Breast epithelium (tissue), 4 donors: Measurements from ENCODE around the gene YY1. TPM values are rescaled to one million over a fixed set of nuclear protein-coding genes. Genes with fewer than 3 reads are reported as not detected.
"Not testable (repeated sequence)": the region's sequence is repeated elsewhere in the genome, so short reads cannot be mapped to it uniquely, and the experiment has no call there.

Source experiments
- DNase-seq, 2 donors: peaks; one replicate each; pipeline ENCODE4 v3.0.0-alpha.2; 2019; ENCODE audit warnings: low spot score in 2 of 2
- H3K27ac ChIP-seq, 2 donors: fragments of 200-600 bp; sonication (generic) in 1 of 2; one replicate each; pipeline ENCODE4 v1.5.1; 2016 to 2019; ENCODE audit warnings: mild to moderate bottlenecking in 1 of 2
- H3K27me3 ChIP-seq, 2 donors: fragments of 200-600 bp; sonication (generic) in 1 of 2; one replicate each; pipeline versions ENCODE4 v1.5.1 to v1.6.0; 2017 to 2019; ENCODE audit warnings: control low read depth in 1 of 2, mild to moderate bottlenecking in 1 of 2
- H3K36me3 ChIP-seq: fragments of 200-600 bp; one replicate; pipeline ENCODE4 v1.5.1; 2019
- H3K4me1 ChIP-seq, 2 donors: fragments of 200-600 bp; sonication (generic); one replicate each; pipeline ENCODE4 v1.5.1; 2016 to 2019; ENCODE audit warnings: control low read depth in 1 of 2
- H3K4me3 ChIP-seq, 3 donors: fragments of 200-600 bp; sonication (generic); 1 replicate in 2 of 3; 2 replicates in 1 of 3; pipeline ENCODE4 v1.5.1; 2016 to 2019; ENCODE audit warnings: mild to moderate bottlenecking in 3 of 3, moderate library complexity in 2 of 3
- H3K9me3 ChIP-seq, 2 donors: fragments of 200-600 bp; sonication (generic) in 1 of 2; one replicate each; pipeline ENCODE4 v1.5.1; 2016 to 2019; ENCODE audit warnings: control low read depth in 1 of 2
- POLR2A ChIP-seq: fragments of 450-650 bp; IDR thresholded peaks from one replicate; pipeline ENCODE4 v1.6.1; 2016; ENCODE audit warnings: antibody characterized with exemption, mild to moderate bottlenecking, moderate library complexity
- POLR2AphosphoS5 ChIP-seq, 3 donors: sonication (generic); formaldehyde crosslinking; IDR thresholded peaks; one replicate each; pipeline ENCODE4 v1.6.1; 2017; ENCODE audit warnings: antibody characterized with exemption in 3 of 3
- intact Hi-C: fragments of 100-400 bp; cut with DNase I; formaldehyde crosslinking; loops from one replicate; pipeline ENCODE4 v1.15.1; 2023; ENCODE audit warnings: low total_unique reads
- total RNA-seq, 3 donors: library from RNA; depleted of rRNA; stranded (reverse); fragments of >200 nt; gene quantifications; one replicate each; pipeline ENCODE4 v1.1.0, GENCODE V29; 2016
- TF ChIP-seq, protein P1 (sequence below), 3 donors: fragments of 450-650 bp; IDR thresholded peaks; one replicate each; pipeline ENCODE4 v1.5.1; 2016 to 2017; ENCODE audit warnings: antibody characterized with exemption in 3 of 3, mild to moderate bottlenecking in 3 of 3, moderate library complexity in 3 of 3

YY1 gene
- total RNA-seq, 3 donors from 2014 or later = 46.2 to 61.2 (median 50.6) TPM

DNA sequence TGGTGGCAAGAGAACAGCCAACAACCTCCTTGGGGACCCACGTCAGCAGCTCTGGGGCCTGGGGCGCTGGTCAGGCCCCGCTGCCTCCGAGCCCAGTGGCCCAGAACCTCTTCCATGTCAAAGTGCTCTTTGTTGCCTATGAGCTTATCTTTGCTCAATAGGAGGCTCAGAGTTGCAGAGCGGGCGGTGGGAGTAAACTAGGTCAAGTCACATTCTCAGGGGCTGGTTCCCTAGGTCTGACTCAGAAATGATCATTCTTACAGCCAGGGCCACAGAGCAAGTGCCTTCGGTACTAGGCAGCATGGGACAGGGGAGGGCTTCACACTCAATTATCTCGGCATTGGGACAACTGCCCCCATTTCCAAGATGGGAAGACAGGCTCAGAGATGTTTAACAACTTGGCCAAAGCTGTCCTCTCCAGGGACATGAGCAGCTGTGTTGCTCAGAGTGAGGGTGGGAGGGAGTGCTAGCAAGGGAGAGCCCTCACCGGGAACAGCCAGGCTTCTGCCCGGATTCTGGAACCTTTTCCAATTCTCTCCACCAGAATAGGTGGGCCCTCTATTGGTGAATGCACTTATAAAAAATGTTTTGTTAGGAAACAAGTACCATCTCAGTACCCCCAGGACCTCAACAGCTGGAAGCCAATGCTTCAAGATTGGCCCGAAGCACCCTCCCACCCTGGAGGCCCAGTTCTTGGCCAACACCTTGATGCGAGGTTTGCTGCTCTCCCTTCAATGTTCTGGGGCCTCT, 55.4 kb downstream of the YY1 start:
- TF ChIP-seq POLR2AphosphoS5 (IDR thresholded peaks at IDR 0.05) (no peak), POLR2A (no peak)
- TF ChIP-seq, protein P1, sequence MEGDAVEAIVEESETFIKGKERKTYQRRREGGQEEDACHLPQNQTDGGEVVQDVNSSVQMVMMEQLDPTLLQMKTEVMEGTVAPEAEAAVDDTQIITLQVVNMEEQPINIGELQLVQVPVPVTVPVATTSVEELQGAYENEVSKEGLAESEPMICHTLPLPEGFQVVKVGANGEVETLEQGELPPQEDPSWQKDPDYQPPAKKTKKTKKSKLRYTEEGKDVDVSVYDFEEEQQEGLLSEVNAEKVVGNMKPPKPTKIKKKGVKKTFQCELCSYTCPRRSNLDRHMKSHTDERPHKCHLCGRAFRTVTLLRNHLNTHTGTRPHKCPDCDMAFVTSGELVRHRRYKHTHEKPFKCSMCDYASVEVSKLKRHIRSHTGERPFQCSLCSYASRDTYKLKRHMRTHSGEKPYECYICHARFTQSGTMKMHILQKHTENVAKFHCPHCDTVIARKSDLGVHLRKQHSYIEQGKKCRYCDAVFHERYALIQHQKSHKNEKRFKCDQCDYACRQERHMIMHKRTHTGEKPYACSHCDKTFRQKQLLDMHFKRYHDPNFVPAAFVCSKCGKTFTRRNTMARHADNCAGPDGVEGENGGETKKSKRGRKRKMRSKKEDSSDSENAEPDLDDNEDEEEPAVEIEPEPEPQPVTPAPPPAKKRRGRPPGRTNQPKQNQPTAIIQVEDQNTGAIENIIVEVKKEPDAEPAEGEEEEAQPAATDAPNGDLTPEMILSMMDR (IDR thresholded peaks at IDR 0.05) = no peak
- Histone ChIP-seq H3K27me3 (no peaks in the 10 kb centered on the region), H3K4me3 (no peak overlapping the region), H3K9me3 (no peaks in the 10 kb centered on the region), H3K36me3 (no peaks in the 10 kb centered on the region), H3K27ac (peak overlapping the region; percentile 6 to 40), H3K4me1 (peaks cover 0 to 9% of the 10 kb centered on the region in 2 donors)
- DNase-seq = no peak
- intact Hi-C loops = no loop called here

DNA sequence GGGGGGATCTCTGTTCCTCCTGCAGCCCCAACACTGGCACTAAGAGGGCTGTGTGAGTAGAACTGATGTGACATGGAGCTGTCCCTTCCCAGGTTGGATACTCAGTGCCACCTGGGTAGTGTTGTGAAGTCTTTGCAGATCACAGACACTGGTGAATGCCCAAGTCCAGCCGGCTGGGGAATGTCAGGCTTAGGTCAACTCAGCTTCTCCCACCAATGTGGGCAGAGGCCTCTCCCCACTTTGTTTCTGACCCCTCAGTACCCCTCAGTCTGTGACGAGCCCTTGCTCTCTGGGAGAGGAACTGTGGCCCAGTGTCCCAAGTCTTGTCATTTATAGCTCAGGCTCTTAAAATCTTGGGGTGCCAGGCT, 56.0 kb downstream of the YY1 start:
- no peaks in the 10 kb centered on the region for H3K36me3 ChIP-seq
- intact Hi-C loops = no loop called here
- no peak overlapping the region for H3K4me3 ChIP-seq
- TF ChIP-seq, protein P1 (IDR thresholded peaks at IDR 0.05) = no peak
- TF ChIP-seq POLR2AphosphoS5 (IDR thresholded peaks at IDR 0.05) (no peak), POLR2A (no peak)
- H3K9me3 ChIP-seq = no peaks in the 10 kb centered on the region
- no peak for DNase-seq
- peak overlapping the region; percentile 18 to 40 for H3K27ac ChIP-seq
- H3K27me3 ChIP-seq = no peaks in the 10 kb centered on the region
- H3K4me1 ChIP-seq = peaks cover 0 to 9% of the 10 kb centered on the region in 2 donors

DNA sequence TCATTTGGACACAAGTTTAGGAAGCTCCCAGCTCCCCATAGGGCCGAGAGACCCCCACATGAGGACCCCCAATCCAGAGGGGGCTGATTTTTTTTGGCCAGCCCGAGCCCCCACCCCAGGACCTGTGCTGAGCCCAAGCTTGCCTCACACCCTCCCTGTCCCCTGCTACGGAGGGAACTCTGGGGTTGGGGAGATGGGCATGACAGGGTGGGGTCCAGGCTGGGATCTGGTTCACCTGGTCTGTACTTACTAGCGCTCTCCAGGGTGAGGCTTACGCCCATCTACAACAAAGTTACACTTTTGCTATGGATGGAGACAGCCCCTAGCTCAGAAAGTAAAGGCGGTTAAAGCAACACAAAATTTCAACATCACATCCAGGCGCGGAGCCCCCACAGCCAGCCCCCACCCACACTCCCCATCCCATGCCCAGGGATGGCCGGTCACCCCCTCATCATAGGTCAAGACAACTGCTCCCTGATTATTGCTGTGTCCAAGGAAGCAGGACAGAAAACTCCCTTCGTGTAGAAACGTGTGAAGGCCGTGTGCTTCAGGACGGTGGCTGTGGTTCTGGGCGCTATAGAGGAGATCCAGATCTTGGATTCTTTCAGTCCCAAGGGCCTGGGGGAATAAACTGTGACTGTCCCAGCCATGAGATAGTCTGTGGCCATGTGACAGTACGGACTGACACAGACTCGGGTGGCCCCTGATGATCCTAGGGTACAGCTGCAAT, 56.6 kb downstream of the YY1 start:
- intact Hi-C loops = no loop called here
- Histone ChIP-seq H3K4me3 (no peak overlapping the region), H3K4me1 (peaks cover 0 to 9% of the 10 kb centered on the region in 2 donors), H3K9me3 (no peaks in the 10 kb centered on the region), H3K27ac (peak overlapping the region in 1 of 2 donors; percentile 79), H3K27me3 (no peaks in the 10 kb centered on the region), H3K36me3 (no peaks in the 10 kb centered on the region)
- DNase-seq = no peak
- no peak for TF ChIP-seq POLR2AphosphoS5 (IDR thresholded peaks at IDR 0.05)
- TF ChIP-seq POLR2A = no peak
- TF ChIP-seq, protein P1 (IDR thresholded peaks at IDR 0.05) = no peak

DNA sequence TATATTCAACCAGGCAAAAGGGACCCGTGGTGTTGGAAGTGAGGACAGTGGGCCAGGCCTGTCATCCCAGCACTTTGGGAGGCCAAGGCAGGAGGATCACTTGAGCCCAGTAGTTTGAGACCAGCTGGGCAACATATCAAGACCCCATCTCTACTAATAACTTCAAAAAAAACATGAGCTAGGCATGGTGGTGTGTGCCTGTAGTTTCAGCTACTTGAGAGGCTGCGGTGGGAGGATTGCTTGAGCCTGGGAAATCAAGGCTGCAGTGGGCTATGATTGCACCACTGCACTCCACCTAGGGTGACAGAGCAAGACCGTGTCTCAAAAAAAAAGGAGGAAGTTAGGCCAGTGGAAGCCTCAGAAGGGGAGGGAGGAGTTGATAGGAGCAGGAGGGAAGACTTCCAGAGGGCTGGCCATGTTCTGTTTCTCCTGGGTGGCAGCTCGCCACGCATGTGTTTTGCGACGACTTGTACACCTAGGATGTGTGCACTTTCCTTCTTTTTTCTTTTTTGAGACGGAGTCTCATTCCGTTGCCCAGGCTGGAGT, 57.2 kb downstream of the YY1 start:
- intact Hi-C loops = no loop called here
- Histone ChIP-seq H3K27me3 (no peaks in the 10 kb centered on the region), H3K36me3 (no peaks in the 10 kb centered on the region), H3K9me3 (no peaks in the 10 kb centered on the region), H3K4me1 (peaks cover 0 to 9% of the 10 kb centered on the region in 2 donors), H3K27ac (peak overlapping the region in 1 of 2 donors; percentile 79), H3K4me3 (no peak overlapping the region)
- TF ChIP-seq, protein P1 (IDR thresholded peaks at IDR 0.05) = no peak
- TF ChIP-seq POLR2AphosphoS5 (IDR thresholded peaks at IDR 0.05) (no peak), POLR2A (no peak)
- DNase-seq = no peak

DNA sequence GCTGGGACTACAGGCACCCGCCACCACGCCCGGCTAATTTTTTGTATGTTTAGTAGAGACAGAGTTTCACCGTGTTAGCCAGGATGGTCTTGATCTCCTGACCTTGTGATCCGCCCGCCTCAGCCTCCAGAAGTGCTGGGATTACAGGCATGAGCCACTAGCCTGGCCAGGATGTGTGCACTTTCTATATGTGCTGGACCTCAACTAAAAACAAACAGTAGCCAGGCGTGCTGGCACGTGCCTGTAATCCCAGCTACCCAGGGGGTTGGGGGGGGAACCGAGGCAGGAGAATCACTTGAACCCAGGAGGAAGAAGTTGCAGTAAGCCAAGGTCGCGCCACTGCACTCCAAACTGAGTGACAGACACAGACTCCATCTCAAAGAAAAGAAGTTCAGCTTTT, 57.8 kb downstream of the YY1 start:
- DNase-seq, H3K36me3 ChIP-seq, intact Hi-C loops, H3K27me3 ChIP-seq, H3K9me3 ChIP-seq, H3K4me1 ChIP-seq: not testable (repeated sequence)
- Histone ChIP-seq H3K27ac (peak overlapping the region; percentile 73 to 79), H3K4me3 (peak overlapping the region in 1 of 3 donors; percentile 13)
